IPS DF 4.7 (cell line): Measurements from ENCODE around the gene IL17REL.

ENCODE experiments used
- DNase-seq: peaks from one replicate; pipeline ENCODE4 v3.0.0-alpha.2; 2013; ENCODE audit warnings: low spot score; ENCODE audit errors: extremely low read depth

The IL17REL gene

DNA sequence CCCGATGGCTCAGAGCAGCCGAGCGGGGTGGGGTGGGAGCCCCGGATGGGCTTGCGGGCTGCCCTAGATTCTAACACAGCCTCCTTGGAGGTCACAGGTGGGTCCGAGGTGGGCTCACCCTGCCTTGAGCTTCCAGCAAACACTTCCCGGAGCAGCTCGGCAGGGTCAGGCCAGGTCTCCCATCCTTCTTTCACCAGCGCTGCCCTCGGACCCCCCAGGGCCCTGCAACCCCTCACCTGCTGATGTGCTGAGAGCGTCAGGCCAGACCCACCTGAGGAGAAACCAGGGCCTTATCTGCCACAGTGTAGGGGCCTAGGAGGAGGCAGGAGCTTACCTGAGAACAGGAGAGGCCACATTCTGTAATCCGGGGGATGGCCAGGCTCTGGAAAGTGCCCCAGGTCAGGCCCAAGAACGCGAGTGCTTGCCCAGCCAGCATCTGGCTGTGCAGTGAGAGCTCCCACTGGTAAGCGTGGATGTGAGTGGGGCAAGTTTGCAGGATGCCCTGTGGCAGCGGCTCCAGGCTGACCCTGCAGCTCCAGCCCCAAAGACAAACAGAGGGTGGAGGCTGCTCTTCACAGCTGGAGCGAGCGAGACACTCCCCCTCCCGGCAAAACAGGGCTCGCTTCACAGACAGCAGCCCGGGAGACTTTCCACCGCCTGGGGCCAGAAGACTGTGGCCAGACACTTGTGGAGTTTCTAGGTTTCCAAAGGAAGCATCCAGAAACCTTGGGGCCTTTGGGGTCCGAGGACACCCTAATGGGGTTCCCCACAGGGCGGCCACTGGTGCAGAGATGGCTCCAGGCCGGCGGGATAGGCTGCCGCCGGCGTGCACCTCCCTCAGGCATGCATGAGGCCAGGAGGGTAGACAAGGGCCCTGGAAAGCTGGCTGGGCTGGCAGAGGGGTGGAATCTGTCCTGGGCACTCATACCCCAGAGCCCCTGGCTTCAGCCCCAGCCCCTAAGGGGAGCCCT, at the start of gene IL17REL:
IL17REL (minus strand) TSS at position 555 of the 971 bp plus-strand sequence; CDS start at position 436, 119 bp downstream.
- no peak for DNase-seq

DNA sequence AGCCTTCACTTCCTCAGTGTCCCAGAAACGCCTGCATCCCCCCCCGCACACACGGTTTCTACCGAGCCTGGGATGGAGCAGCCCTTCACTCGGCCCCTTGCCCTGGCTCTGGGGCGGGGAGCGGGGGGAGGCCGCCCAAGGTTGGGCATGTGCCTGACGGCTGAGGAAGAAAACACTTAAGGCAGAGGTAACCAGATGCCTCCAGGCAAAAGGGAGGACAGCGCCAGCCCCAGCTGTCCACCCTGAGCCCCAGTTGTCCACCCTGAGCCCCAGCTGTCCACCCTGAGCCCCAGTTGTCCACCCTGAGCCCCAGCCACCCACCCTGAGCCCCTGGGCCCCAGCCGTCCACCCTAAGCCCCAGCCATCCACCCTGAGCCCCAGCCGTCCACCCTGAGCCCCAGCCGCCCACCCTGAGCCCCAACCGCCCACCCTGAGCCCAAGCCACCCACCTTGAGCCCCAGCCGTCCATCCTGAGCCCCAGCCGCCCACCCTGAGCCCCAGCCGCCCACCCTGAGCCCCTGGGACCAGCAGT, 49.3 kb upstream of the IL17REL start:
- DNase-seq: no peak

DNA sequence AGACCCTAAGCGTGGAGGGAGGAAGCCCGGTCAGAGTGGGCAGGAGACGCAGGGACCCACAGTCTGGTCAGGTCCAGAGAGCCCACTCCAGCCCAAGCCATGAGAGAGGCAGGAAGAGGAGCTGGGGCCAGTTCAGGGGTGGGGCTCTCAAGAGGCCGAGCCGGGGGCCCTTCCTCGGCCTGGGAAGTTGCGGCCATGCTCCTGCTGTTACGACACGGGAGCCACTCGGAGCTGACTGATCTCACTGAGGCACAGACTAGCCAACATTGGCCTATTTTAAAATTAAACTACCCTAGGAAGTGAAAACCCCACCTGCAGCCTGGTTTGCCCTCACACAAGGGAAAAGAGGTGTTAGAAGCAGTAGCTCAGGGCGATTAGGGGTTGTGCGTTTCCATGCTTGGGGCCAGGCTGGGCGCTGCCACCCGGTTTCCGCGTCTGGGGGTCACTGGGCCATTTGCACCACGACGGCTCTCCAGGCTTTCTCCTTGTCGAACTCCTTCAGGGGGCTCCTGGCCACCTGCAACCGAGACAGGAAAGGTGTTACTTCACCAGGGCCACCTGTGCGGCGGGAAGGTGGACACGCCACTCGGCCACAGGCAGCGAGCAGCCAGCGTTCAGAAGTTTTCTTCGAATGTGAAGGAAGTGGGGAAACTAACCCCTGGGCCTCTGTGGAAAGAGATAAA, 48.7 kb upstream of the IL17REL start:
- no peak for DNase-seq

DNA sequence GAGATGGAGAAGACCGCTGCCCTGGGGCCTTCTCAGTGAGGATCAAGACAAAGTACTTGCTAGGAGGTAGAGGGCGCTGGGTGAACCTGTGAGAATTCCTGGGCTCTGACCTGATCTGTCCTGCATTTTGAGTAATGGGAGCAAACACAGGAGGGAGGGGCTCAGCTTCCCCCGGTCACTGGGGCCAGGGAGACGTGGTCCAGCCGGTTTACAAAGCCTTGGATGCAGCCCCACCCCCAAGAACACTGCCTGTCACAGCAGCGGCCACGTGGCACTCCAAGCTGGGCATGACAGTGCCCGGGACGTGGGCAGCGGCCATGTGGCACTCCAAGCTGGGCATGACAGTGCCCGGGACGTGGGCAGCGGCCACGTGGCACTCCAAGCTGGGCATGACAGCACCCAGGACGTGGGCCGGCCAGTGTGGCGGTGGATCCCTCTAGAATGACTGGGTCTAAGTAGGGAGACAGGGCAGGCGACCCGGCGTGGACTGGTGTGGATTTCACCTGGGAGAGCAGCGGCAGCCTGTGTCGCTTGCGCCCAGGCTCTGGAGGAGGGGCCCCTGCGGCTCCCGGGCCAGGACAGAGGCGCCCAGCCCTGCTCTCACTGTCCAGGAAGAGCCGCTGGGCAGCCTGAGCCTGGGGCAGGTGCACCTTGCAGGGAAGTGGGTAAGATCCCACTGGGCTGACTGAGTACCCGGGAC, 48.0 kb upstream of the IL17REL start:
- no peak for DNase-seq

DNA sequence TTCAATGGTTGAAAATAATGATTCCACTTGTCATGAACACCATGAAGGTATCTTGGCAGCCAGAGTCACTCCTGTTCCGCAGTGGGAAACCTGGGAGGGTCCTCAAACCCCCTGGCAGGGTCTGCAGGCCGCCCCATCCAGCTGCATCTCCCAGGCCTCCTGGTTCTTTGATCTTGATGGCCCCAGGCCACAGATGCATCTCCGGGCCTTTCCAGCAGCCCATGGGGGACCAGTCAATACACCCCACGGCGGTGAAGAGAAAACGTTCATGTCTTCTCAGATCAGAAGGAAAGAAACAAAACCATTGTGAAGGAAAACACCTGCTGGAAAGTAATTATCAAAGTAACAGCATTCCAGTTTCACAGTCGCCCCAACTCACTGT, 47.3 kb upstream of the IL17REL start:
- DNase-seq: no peak

DNA sequence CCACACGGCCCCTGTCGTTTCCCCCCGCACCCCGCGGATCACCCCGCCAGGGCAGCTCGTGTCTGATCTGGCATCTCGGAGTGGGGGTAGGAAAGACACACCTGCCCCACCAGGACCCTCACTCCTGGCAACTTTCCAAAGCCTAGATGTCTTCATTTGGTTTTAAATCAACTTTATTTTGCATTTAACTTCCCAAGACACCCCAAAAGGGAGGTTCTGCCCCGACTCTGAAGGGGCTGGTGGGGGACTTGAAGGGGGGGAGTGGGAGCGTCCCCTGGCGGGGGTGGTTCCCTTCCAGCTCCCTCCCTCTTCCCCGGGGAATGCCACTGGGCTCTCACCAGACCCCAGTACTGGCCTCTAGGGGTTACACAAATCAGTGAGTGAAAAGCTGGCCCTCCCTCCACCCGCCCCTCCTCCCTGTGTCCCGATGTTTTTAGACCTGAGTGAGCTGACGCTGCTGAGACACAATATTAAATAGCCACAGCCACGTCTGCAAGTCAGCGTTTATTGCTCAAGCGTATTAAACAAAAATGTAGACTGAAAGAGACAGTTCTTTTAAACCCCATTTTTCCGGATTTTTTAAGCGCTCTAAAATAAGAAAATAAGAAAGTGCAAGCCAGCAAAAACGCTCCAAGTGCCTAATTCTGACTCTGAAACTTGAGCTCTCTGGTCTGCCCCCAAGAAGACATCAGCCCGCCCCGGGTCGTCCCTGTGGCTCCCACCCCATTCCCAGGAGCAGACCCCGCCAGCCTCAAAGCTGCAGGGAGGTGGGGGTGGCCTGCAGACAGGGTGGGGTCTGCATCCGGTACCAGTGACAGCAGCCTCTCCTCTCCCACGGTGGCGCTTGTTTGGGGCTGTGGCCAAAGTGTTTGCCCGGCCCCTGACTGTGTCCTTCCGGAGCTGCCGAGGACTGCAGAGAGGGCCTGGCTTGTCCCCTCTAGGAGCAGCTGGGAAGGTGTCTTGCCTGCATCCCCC, 46.6 kb upstream of the IL17REL start:
- peak; percentile 28 for DNase-seq

GRCh38 chr22:50058061-50058905, 45.7 kb upstream of the IL17REL start, which contains the start of gene TTLL8:
Gene TTLL8 (minus strand): TSS chr22:50058298.
- no peak for DNase-seq

DNA sequence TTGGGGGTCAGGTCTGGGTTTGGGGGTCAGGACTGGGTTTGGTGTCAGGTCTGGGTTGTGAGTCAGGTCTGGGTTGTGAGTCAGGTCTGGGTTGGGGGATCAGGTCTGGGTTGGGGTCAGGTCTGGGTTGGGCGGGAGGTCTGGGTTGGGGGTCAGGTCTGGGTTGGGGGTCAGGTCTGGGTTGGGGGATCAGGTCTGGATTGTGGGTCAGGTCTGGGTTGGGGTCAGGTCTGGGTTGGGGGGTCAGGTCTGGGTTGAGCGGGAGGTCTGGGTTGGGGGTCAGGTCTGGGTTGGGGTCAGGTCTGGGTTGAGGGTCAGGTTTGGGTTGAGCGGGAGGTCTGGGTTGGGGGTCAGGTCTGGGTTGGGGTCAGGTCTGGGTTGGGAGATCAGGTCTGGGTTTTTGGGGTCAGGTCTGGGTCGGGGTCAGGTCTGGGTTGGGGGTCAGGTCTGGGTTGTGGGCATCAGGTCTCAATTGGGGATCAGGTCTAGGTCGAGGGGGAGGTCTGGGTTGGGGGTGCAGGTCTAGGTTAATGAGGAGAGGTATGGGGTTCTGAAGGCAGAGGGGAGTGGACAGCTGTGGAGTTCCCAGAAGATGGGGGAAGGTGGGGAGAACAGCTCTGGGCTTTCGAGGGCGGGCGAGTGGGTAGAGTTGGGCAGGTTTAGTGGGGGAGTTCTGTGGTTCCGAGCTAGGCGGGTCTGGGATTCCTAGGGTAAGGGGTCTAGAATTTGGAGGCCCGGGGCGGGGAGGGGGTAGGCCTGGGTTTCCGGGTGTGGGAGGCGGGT, 44.9 kb upstream of the IL17REL start:
- no peak for DNase-seq

DNA sequence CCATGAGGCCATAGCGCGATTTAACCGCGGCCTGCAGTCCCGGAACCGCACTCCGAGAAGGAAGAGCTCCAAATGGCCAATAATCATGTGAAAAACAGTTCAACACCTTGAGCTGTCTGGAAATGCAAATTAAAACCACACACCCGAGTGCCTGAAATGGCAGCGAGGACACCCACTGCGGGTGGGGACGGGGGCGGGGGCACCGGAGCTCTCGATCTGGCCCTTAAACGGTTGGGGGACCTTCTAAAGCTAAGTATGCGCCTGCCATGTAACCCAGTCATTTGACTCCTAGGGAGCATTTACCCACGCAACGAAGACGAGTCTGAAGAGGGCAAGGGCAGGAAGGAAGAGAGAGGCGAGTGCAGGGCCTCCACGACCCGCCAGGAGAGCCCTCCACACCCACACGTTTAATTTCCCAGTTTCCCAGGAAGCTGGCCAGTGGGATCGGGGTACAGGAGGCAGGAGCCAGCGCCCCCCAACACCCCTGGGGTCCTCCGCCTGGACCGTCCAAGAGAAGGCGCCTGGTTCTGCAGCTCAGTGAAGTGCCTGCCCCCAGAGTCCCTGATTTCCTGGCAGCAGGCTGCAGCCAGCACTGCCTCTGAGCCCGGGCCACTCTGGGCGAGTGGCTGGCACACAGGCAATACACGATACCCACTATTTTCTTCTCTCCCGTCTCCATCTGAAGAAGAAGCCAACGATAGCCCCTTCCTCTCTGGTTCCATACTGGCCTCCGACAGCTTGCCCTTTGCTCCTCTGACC, 43.8 kb upstream of the IL17REL start:
- no peak for DNase-seq

GRCh38 chr22:50053861-50054260, 41.3 kb upstream of the IL17REL start:
- DNase-seq: no peak

GRCh38 chr22:50051930-50052329, 39.4 kb upstream of the IL17REL start:
- DNase-seq: no peak

- no peak for DNase-seq
These were observed 37.0 kb upstream of the IL17REL start for GRCh38 chr22:50049299-50050195.

DNA sequence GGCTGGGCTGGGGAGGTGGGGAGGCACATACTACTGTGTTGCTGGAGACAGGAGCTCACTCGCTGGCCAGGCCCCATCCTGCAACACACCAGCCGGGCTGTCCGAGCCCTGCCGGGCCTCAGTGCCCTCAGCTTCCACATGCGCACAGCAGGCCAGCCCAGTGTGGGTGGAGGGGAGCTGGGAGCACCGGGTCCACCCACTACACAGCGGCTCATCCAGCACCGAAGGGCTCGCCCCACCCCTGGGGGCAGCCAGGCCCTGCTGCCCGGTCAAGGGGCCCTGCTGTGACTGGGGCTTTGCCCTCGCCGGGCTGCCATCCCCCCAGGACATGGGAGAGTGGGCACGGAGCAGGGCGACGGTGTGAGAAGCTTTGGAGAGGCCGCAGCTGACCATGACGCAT, 36.3 kb upstream of the IL17REL start:
- no peak for DNase-seq

GRCh38 chr22:50048061-50048765, 35.6 kb upstream of the IL17REL start:
- DNase-seq: no peak

DNA sequence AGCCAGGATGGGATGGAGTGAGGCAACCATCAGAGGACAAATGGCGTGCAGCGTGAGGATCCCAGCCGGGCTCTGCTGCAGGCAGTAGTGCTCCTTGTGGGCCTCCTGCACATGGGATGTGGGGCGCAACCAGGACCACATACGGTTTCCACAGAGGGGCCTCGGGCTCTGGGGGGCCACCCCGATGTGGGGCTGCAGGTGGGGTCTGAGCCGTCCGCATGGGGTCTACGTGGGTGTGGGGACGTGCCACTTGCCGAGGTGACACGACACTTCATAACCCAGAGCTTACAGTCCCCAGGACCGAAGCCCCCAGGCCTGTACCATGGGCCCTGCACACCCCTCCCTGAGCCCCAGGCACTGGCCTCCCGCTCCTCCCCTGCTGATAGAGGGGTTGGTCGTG, 34.8 kb upstream of the IL17REL start:
- DNase-seq: no peak
